GM12878 (cell line): ENCODE data around the gene ID3.

Source experiments
- CREB1 ChIP-seq: IDR thresholded peaks from 2 replicates; pipeline ENCODE4 v1.6.1; 2012; ENCODE audit warnings: low read depth, mild to moderate bottlenecking, inconsistent platforms
- ESRRA ChIP-seq: IDR thresholded peaks from 2 replicates; pipeline ENCODE4 v1.6.1; 2012; ENCODE audit warnings: mild to moderate bottlenecking, low read length, improper control_type of control experiment
- JUND ChIP-seq: IDR thresholded peaks from 2 replicates; pipeline ENCODE4 v1.6.1; 2012; ENCODE audit warnings: low read depth, mild to moderate bottlenecking, low read length, improper control_type of control experiment, moderate library complexity
- SRF ChIP-seq, 2 experiments: IDR thresholded peaks; 2 replicates each; pipeline ENCODE4 v1.6.1; 2011; ENCODE audit warnings: low read depth in 2 of 2, low read length in 2 of 2, mild to moderate bottlenecking in 1 of 2, moderate library complexity in 1 of 2
- TAF1 ChIP-seq: IDR thresholded peaks from 2 replicates; pipeline ENCODE4 v1.6.1; 2011; ENCODE audit warnings: mild to moderate bottlenecking, low read depth, low read length, borderline replicate concordance
- ZZZ3 ChIP-seq: IDR thresholded peaks from 2 replicates; pipeline ENCODE4 v1.6.1; 2011; ENCODE audit warnings: low read depth; ENCODE audit not compliant: control insufficient read depth, insufficient read length
- TF ChIP-seq, protein P1 (sequence below), 3 experiments: IDR thresholded peaks in 2 of 3; conservative IDR thresholded peaks in 1 of 3; 2 replicates each; pipeline ENCODE4 v1.5.1; 2011; ENCODE audit warnings: low read depth in 3 of 3, low read length in 3 of 3, mild to moderate bottlenecking in 3 of 3, control low read depth in 2 of 3, moderate library complexity in 2 of 3, inconsistent platforms in 1 of 3, mixed read lengths in 1 of 3; ENCODE audit not compliant: control insufficient read depth in 2 of 3, insufficient read depth in 1 of 3; ENCODE audit errors: extremely low read depth in 1 of 3

DNA sequence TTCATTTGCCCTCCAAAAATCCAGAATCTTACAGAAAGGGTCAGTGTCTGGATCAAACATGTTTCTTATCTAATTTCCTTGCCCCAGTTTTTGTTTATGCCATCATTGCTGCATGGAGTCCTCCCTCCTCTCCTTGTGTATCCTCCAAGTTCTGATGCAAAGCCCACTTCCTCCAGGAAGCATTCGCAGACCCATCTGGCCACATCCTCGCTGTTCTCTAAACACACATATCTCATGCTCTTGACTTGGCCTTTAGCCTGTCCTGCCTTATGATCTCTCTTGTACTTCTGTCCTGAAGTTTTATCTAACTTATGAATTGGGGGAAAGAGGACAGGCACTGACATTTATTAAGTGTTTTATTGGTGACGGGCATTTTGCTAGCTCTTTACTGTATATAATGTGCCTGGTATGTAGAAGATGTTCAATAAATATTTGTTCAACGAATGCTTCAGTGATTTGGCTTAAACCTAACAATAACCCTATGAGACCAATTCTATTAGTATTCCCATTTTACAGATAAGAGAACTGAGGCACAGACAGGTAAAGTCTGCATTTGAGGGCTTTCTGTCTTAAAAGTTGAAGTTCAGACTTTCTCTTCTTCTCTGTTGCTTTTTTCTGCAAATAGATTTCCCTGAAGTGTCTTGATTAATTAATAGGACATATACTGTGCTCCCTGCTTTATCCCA is 19.2 kb upstream of the ID3 start:
- TF ChIP-seq ESRRA (no peak), CREB1 (no peak), ZZZ3 (no peak), TAF1 (no peak), SRF (IDR thresholded peaks at IDR 0.05; ENCODE audit: low read depth in 2 of 2, low read length in 2 of 2) (no peak), JUND (no peak)
- TF ChIP-seq, protein P1, sequence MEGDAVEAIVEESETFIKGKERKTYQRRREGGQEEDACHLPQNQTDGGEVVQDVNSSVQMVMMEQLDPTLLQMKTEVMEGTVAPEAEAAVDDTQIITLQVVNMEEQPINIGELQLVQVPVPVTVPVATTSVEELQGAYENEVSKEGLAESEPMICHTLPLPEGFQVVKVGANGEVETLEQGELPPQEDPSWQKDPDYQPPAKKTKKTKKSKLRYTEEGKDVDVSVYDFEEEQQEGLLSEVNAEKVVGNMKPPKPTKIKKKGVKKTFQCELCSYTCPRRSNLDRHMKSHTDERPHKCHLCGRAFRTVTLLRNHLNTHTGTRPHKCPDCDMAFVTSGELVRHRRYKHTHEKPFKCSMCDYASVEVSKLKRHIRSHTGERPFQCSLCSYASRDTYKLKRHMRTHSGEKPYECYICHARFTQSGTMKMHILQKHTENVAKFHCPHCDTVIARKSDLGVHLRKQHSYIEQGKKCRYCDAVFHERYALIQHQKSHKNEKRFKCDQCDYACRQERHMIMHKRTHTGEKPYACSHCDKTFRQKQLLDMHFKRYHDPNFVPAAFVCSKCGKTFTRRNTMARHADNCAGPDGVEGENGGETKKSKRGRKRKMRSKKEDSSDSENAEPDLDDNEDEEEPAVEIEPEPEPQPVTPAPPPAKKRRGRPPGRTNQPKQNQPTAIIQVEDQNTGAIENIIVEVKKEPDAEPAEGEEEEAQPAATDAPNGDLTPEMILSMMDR (IDR thresholded peaks at IDR 0.05 in 2 of 3, conservative IDR thresholded peaks at IDR 0.05 in 1 of 3; ENCODE audit: control insufficient read depth in 2 of 3, extremely low read depth in 1 of 3, insufficient read depth in 1 of 3, low read depth in 3 of 3, low read length in 3 of 3) = no peak
